ENCODE results near the gene ZNF503.

The ZNF503 gene

GRCh38 chr10:75401569-75402485 is at the start of gene ZNF503:
TSS of gene ZNF503 (minus strand) at chr10:75401764. CDS start at chr10:75401419, 345 bp downstream.
- DNase-seq (ENCODE audit: low read depth), result peak; percentile 31

GRCh38 chr10:75450644-75451640 is 49.4 kb upstream of the ZNF503 start:
- no peak for DNase-seq (ENCODE audit: low read depth)

GRCh38 chr10:75450075-75450445 is 48.5 kb upstream of the ZNF503 start:
- DNase-seq (ENCODE audit: low read depth), result no peak

DNA sequence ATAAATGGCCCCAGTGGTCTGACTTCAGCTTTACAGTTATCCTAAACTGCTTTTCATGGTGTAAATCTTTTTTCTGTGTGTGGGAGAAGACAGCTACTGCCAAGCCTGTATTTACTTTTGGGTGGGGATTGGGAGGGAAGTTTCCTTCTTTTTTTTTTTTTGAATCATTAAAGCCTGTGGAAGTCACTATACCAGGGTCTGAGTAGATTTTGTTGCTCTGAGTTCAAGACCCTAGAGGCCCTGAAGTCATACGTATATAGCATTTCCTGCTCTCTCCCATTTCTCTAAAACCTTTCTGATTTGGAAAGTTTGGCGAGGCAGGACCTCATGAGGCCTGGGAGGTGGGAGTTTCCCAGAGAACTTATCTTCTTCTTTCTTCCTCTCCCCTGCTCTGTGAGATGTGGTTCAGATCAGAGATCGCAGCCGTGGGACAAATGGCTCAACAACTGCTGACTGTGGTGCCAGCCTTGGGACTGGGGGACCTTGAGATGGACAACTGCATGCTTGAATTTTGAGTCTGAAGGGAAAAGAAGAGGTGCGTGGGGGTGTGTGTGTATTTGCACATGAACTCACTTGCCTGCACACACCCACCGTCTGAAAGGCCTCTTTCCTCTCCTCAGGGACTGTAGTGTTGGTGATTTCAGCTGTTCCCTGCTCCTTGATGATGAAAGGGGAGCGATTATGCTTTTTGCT is 48.0 kb upstream of the ZNF503 start:
- DNase-seq (ENCODE audit: low read depth), result no peak

DNA sequence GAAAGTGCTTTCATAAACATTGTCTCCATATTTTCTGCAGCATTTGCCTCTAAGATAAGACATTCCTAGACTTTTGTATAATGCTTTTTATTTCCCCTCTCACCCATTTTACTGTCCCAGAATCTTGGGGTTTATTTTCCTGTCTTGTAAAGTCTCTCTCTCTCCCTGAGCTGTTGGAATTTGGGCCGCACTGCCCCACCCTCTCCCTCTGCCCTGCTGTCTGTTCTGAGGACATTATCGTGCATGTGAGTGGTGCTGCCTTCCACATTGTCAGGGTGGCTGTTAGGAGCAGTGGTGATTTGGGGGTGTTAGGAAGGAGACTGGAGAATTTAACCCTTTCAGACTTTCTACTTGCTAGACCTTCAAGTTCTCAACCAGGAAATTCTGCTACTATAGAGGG is 46.6 kb upstream of the ZNF503 start:
- DNase-seq (ENCODE audit: low read depth), result no peak

DNA sequence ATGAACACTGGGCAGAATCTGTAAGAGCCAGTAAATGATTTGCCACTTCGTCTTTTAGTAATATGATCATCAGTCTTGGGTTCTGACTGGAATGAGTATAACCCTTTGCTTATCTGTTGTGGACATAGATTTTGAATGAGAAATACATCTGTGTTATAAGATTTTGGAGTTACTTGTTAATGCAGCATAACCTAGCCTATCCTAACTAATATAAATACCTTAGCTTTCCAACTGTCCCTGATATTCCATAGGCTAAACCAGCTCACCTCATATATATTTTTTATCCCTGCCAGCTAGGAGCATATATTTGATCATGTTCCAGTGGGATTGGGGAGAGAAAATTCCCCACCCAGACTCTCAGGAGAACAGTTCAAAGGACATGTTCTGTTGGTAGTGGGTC is 44.9 kb upstream of the ZNF503 start:
- DNase-seq (ENCODE audit: low read depth), result no peak

DNA sequence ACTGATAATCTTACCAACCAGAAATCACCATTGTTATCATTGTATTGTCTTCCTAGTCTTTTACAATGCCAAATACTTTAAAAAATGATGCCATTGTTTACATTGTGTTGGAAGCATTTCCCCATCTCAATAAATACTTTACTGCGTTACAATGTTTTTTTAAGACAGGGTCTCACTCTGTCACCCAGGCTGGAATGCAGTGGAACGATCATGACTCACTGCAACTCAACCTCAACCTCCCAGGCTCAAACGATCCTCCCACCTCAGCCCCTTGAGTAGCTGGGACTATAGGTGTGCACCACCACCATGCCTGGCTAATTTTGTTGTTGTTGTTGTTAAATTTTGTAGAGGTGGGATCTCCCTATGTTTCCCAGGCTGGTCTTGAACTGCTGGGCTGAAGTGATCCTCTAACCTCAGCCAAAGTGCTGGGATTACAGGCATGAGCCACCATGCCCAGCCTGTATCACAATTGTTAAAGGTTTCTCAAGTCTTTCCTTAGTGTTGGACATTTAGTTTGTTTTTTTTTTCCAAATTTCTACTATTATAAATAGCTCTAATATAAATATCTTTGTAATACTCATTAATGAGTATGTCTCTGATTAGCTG is 43.3 kb upstream of the ZNF503 start:
- DNase-seq (ENCODE audit: low read depth), result no peak

DNA sequence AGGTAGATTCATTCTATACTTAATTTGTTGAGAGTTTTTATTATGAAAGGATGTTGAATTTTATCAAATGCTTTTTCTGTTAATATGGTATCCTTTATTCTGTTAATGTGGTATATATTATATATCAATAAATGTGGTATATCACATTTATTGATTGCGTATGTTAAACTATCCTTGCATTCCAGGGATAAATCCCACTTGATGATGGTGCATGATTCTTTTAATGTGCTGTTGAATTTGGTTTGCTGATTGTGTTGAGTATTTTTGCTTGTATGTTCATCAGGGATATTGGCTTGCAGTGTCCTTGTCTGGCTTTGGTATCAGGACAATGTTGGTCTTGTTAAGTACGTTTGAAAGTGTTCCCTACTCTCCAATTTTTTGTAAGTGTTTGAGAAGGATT is 41.8 kb upstream of the ZNF503 start:
- DNase-seq (ENCODE audit: low read depth), result no peak

DNA sequence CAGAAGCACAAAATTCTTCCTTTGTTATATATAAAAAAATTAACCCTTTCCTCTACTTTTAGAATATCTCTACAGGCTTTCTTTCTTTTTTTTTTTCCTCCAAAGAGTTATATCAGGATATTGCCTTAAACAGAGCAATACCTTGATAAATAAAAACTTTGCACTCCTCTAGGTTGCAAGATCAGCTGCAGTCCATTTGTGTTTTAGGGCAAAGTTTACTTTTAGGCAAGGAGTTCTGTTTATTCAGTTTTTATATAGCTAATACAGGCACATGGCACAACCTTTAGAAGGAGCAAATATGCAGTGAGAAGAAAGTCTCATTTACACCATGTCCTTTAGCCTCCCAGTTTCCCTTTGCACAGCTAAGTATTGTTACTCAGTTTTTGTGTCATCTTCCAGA is 40.1 kb upstream of the ZNF503 start:
- DNase-seq (ENCODE audit: low read depth), result no peak

DNA sequence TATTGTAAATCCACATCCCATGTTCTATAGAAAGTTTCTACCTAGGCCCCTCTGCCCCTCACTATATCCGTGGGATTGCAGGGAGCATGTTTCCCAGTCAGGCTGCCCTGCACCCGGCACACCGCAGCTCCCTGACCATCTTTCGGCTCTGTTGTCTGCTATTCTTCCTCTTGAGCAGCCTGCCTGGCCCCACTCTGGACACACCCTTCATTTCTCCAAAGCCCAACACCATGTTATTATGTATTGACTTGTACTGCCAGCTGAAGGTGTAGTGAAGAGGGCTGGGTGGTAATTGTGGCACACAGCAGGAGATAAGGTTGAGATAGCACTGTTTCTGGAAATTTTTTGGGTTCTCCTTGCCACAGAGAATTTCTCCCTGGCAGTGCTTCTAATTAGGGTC is 39.6 kb upstream of the ZNF503 start:
- no peak for DNase-seq (ENCODE audit: low read depth)

GRCh38 chr10:75440271-75440793 is 38.8 kb upstream of the ZNF503 start:
- no peak for DNase-seq (ENCODE audit: low read depth)

DNA sequence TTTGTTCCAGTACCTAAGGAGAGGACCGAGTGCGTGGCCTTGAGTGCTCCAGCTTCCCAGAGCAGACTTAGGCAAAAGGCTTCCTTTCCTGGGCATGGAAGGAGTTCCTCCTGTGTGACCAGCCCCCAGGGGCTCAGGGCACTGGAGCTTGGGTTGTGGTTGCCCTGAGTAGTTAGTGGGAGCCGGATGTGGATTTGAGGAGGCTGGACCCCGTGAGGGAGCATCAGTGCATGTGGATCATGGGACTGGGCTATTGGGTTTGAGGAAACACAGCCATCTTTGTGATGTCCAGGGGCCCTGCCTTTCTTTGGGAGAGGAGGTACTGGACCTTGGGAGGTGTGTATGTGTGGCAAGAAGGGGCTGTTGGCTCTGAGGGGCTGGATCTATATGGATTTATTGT is 38.2 kb upstream of the ZNF503 start:
- DNase-seq (ENCODE audit: low read depth), result no peak

- no peak for DNase-seq (ENCODE audit: low read depth)
Observed at GRCh38 chr10:75438275-75438674, 36.7 kb upstream of the ZNF503 start.

- no peak for DNase-seq (ENCODE audit: low read depth)
Observed at GRCh38 chr10:75437693-75438092, 36.1 kb upstream of the ZNF503 start.

DNA sequence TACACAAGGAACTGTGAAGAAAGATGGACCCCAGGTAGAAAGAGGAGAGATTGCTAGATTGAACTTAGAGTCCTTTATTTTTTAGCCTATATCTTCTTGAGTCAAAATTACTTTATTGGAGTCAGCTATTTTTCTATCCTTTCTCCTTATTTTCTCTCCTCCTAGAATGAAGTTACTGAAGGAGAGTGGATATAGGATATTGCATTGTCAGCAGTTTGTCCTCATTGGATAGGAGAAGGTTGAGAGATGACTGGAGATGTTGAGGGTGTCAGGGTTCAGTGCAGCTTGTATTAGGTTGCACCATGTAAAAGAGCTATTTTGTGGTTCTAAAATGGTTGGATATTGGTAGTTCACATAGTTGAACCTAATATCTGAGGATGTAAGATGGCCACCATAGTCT is 35.3 kb upstream of the ZNF503 start:
- no peak for DNase-seq (ENCODE audit: low read depth)

- no peak for DNase-seq (ENCODE audit: low read depth)
Observed at GRCh38 chr10:75435291-75435690, 33.7 kb upstream of the ZNF503 start.

- no peak for DNase-seq (ENCODE audit: low read depth)
Observed at GRCh38 chr10:75434291-75434690, 32.7 kb upstream of the ZNF503 start.

GRCh38 chr10:75433216-75433615 is 31.7 kb upstream of the ZNF503 start:
- no peak for DNase-seq (ENCODE audit: low read depth)

- DNase-seq (ENCODE audit: low read depth), result no peak
Observed at GRCh38 chr10:75432763-75433162, 31.2 kb upstream of the ZNF503 start.

DNA sequence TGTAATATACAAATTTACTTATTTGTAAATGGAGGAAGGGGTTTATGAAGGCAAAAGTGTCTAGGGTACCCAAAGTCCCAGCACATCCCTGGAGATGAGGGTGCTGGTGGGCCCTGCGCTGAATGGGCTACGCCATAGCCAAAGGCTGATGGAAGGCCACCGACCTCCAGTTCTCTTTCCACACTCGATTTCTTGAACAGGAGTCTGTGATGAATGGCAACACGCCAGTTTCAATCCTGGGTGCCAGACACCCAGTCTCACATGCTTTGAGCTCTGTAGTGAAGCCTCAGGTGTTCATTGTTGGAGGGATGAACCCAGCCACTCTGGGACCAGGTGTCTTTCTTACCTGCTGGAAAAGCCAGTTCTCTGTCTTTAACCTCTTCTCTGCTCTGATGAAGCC is 30.6 kb upstream of the ZNF503 start:
- DNase-seq (ENCODE audit: low read depth), result no peak

Measured in activated T-cell treated with anti-CD3 and anti-CD28 coated beads for 24 hours (primary cell).